Breast epithelium (tissue), 3 donors: Measurements from ENCODE around the gene ANO5.

Experiments used
- CTCF ChIP-seq, 3 donors: fragments of 450-650 bp; IDR thresholded peaks; one replicate each; pipeline ENCODE4 v1.5.1; 2016 to 2017; ENCODE audit warnings: antibody characterized with exemption in 3 of 3, mild to moderate bottlenecking in 3 of 3, moderate library complexity in 3 of 3
- POLR2A ChIP-seq: fragments of 450-650 bp; IDR thresholded peaks from one replicate; pipeline ENCODE4 v1.6.1; 2016; ENCODE audit warnings: antibody characterized with exemption, mild to moderate bottlenecking, moderate library complexity
- POLR2AphosphoS5 ChIP-seq, 3 donors: sonication (generic); formaldehyde crosslinking; IDR thresholded peaks; one replicate each; pipeline ENCODE4 v1.6.1; 2017; ENCODE audit warnings: antibody characterized with exemption in 3 of 3

GRCh38 chr11:22189660-22190059 is 3.2 kb upstream of the ANO5 start:
- TF ChIP-seq CTCF (IDR thresholded peaks at IDR 0.05) (no peak), POLR2AphosphoS5 (IDR thresholded peaks at IDR 0.05) (no peak), POLR2A (no peak)
